Ishikawa (cell line): ENCODE results near the gene MAD1L1.

Experiments used
- CEBPB ChIP-seq: IDR thresholded peaks from 2 replicates; pipeline ENCODE4 v1.6.1; 2012
- CREB1 ChIP-seq: IDR thresholded peaks from 2 replicates; pipeline ENCODE4 v1.6.1; 2012; ENCODE audit warnings: low read depth
- EGR1 ChIP-seq: IDR thresholded peaks from 2 replicates; pipeline ENCODE4 v1.6.1; 2012
- EP300 ChIP-seq: IDR thresholded peaks from 2 replicates; pipeline ENCODE4 v1.6.1; 2012; ENCODE audit warnings: borderline replicate concordance
- FOXM1 ChIP-seq: IDR thresholded peaks from 2 replicates; pipeline ENCODE4 v1.6.1; 2012; ENCODE audit warnings: low read depth, borderline replicate concordance
- NFIC ChIP-seq: IDR thresholded peaks from 2 replicates; pipeline ENCODE4 v1.6.1; 2012
- RAD21 ChIP-seq: IDR thresholded peaks from 2 replicates; pipeline ENCODE4 v1.6.1; 2012; ENCODE audit warnings: low read depth
- TAF1 ChIP-seq: IDR thresholded peaks from 2 replicates; pipeline ENCODE4 v1.6.1; 2012; ENCODE audit warnings: low read depth, mild to moderate bottlenecking
- TCF12 ChIP-seq: IDR thresholded peaks from 2 replicates; pipeline ENCODE4 v1.6.1; 2012; ENCODE audit warnings: low read depth
- TEAD4 ChIP-seq: IDR thresholded peaks from 2 replicates; pipeline ENCODE4 v1.6.1; 2012
- YY1 ChIP-seq: IDR thresholded peaks from 2 replicates; pipeline ENCODE4 v1.6.1; 2012; ENCODE audit warnings: low read depth
- ZBTB7A ChIP-seq: IDR thresholded peaks from 2 replicates; pipeline ENCODE4 v1.6.1; 2012; ENCODE audit warnings: low read depth
- TF ChIP-seq, protein P1 (sequence below): IDR thresholded peaks from 2 replicates; pipeline ENCODE4 v1.6.1; 2012; ENCODE audit warnings: low read depth, mild to moderate bottlenecking
- TF ChIP-seq, protein P2 (sequence below): IDR thresholded peaks from 2 replicates; pipeline ENCODE4 v1.6.1; 2012
- TF ChIP-seq, protein P3 (sequence below): IDR thresholded peaks from 2 replicates; pipeline ENCODE4 v1.6.1; 2012

Gene MAD1L1

DNA sequence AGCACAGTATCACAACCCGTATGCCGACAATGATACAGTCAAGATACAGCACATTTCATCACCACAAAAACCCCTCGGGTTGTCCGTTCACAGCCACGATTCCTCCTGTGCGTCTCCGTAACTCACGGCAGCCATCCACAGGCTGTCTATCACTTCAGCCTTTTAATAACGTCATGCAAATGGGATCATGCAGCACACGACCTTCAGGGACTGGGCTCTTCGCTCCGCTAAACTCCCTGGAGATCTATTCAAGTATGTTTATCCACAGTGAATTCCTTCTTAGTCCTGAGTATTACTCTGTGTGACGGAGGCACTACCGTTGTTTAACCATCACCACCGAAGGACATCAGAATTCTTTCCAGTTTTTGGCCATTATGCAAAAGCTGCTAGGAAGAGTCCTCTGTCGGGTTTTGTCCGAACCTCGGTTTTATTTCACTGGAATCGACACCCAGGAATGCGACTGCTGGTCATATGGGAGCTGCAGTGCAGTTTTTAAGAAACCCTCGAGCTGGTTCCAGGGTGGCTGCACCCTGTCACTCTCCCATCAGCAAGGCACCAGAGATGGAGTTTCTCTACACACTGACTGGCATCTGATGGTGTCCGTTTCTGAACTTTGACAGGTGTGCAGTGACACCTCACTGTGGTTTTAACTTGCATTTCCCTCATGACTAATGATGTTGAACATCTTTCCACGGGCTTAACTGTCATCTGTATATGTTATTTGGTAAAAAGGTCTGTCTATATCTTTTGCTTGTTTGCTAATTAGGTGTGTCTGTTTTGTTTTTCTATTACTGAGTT is 193.6 kb downstream of the MAD1L1 start:
- TF ChIP-seq, protein P1, sequence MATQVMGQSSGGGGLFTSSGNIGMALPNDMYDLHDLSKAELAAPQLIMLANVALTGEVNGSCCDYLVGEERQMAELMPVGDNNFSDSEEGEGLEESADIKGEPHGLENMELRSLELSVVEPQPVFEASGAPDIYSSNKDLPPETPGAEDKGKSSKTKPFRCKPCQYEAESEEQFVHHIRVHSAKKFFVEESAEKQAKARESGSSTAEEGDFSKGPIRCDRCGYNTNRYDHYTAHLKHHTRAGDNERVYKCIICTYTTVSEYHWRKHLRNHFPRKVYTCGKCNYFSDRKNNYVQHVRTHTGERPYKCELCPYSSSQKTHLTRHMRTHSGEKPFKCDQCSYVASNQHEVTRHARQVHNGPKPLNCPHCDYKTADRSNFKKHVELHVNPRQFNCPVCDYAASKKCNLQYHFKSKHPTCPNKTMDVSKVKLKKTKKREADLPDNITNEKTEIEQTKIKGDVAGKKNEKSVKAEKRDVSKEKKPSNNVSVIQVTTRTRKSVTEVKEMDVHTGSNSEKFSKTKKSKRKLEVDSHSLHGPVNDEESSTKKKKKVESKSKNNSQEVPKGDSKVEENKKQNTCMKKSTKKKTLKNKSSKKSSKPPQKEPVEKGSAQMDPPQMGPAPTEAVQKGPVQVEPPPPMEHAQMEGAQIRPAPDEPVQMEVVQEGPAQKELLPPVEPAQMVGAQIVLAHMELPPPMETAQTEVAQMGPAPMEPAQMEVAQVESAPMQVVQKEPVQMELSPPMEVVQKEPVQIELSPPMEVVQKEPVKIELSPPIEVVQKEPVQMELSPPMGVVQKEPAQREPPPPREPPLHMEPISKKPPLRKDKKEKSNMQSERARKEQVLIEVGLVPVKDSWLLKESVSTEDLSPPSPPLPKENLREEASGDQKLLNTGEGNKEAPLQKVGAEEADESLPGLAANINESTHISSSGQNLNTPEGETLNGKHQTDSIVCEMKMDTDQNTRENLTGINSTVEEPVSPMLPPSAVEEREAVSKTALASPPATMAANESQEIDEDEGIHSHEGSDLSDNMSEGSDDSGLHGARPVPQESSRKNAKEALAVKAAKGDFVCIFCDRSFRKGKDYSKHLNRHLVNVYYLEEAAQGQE = no peak
- TF ChIP-seq EP300 = no peak

DNA sequence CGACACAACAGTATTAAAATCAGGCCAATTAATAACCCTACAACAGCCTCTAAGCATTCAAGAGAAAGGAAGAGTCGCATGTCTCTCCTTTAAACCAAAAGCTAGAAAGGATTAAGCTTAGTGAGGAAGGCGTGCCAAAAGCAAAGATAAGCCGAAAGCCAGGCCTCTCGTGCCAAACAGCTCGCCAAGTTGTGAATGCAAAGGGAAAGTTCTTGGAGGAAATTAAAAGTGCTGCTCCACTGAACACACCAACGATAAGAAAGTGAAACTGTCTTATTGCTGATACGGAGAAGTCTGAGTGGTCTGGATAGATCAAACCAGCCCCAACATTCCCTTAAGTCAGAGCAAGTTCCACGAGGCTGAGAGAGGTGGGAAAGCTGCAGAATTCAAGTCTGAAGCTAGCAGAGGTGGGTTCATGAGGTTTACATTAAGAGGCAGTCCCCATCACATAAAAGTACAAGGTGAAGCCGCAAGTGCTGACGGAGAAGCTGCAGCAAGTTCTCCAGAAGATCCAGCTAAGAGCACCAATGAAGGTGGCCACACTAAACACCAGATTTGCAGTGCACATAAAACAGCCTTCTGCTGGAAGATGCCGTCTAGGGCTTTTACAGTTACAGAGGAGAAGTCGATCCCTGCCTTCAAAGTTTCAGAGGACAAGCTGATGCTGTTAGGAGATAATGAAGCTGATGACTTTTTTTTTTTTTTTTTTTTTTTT is 194.8 kb downstream of the MAD1L1 start:
- TF ChIP-seq NFIC = no peak
- no peak for TF ChIP-seq FOXM1
- no peak for TF ChIP-seq EGR1
- TF ChIP-seq, protein P2, sequence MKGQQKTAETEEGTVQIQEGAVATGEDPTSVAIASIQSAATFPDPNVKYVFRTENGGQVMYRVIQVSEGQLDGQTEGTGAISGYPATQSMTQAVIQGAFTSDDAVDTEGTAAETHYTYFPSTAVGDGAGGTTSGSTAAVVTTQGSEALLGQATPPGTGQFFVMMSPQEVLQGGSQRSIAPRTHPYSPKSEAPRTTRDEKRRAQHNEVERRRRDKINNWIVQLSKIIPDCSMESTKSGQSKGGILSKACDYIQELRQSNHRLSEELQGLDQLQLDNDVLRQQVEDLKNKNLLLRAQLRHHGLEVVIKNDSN = no peak
- TF ChIP-seq TAF1 = no peak
- TF ChIP-seq YY1 = no peak
- TF ChIP-seq, protein P1 = no peak
- TF ChIP-seq, protein P3, sequence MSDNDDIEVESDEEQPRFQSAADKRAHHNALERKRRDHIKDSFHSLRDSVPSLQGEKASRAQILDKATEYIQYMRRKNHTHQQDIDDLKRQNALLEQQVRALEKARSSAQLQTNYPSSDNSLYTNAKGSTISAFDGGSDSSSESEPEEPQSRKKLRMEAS = no peak
- TF ChIP-seq CREB1 = no peak

DNA sequence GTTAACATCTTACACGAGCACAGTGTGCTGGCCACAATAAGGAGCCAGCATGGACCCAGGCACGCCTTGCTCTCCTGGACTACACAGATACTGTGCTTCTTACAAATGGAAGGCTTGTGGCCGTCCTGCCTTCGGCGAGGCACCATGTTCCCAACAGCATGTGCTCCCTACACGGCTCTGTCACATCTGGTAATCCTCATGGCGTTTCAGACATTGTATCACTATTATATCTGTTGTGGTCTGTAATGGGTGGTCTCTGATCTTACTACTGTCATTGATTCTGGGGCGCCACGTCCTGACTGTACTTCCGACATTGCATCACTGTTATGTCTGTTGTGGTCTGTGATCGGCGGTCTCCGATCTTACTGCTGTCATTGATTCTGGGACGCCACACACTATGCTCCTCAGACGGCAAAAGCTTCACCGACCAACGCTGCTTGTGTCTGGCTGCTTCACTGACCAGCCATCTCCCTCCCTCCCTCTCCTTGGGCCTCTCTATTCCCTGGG is 195.4 kb downstream of the MAD1L1 start:
- TF ChIP-seq CEBPB = no peak

DNA sequence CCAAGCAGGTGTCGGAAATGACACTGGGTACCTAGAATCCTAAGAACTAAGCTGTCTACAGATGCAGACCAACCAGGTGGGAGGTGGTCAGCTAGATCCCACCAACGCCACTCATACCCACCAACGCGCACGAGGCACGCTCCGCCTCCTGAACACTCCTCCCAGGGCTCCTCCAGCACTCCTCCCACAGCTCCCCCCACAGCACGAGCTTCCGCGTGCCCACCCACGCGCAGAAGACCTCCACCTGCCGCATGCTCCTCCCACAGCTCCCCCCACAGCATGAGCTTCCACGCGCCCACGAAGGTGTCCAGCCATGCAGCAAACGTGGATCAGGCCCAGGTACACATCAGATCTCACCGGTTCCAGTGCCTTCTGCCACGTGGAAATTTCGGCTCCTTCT is 196.0 kb downstream of the MAD1L1 start:
- TF ChIP-seq EP300 (no peak), NFIC (no peak), TCF12 (no peak), TAF1 (no peak), RAD21 (no peak), CEBPB (no peak), EGR1 (no peak), YY1 (no peak), CREB1 (no peak), ZBTB7A (no peak), TEAD4 (no peak), FOXM1 (no peak)
- TF ChIP-seq, protein P2 = no peak
- TF ChIP-seq, protein P3 = no peak
- TF ChIP-seq, protein P1 = no peak
